Measurements from ENCODE around the gene RALGAPA2.

RALGAPA2 gene

GRCh38 chr20:20720158-20720557 lies 7.7 kb upstream of the RALGAPA2 start:
- no peak for DNase-seq

GRCh38 chr20:20719411-20719810 lies 7.0 kb upstream of the RALGAPA2 start:
- DNase-seq, result no peak

GRCh38 chr20:20713244-20713765 lies 861 bp upstream of the RALGAPA2 start:
- peak in 1 of 2 experiments; percentile 14 for DNase-seq

- DNase-seq, result peak in 1 of 2 experiments; percentile 62
Measured at GRCh38 chr20:20712004-20712473, 405 bp downstream of the RALGAPA2 start.

- peak; percentile 19 to 35 for DNase-seq
Measured at GRCh38 chr20:20711413-20711812, 1.0 kb downstream of the RALGAPA2 start.

GRCh38 chr20:20710443-20711315 lies 1.8 kb downstream of the RALGAPA2 start:
- peak; percentile 26 to 56 for DNase-seq

GRCh38 chr20:20709887-20710286 lies 2.6 kb downstream of the RALGAPA2 start:
- DNase-seq, result no peak

- no peak for DNase-seq
Measured at GRCh38 chr20:20706285-20706684, 6.2 kb downstream of the RALGAPA2 start.

GRCh38 chr20:20702330-20703245 lies 9.9 kb downstream of the RALGAPA2 start:
- DNase-seq, result no peak

- no peak for DNase-seq
Measured at GRCh38 chr20:20699917-20700316, 12.5 kb downstream of the RALGAPA2 start.

GRCh38 chr20:20699144-20699543 lies 13.3 kb downstream of the RALGAPA2 start:
- no peak for DNase-seq

- no peak for DNase-seq
Measured at GRCh38 chr20:20697325-20697845, 15.1 kb downstream of the RALGAPA2 start.

- no peak for DNase-seq
Measured at GRCh38 chr20:20695250-20695816, 17.1 kb downstream of the RALGAPA2 start.

GRCh38 chr20:20694591-20694990 lies 17.9 kb downstream of the RALGAPA2 start:
- no peak for DNase-seq

- no peak for DNase-seq
Measured at GRCh38 chr20:20692587-20692986, 19.9 kb downstream of the RALGAPA2 start.

- DNase-seq, result no peak
Measured at GRCh38 chr20:20691477-20692235, 20.8 kb downstream of the RALGAPA2 start.

- no peak for DNase-seq
Measured at GRCh38 chr20:20690676-20691476, 21.6 kb downstream of the RALGAPA2 start.

- no peak for DNase-seq
Measured at GRCh38 chr20:20687319-20687718, 25.1 kb downstream of the RALGAPA2 start.

GRCh38 chr20:20685635-20686034 lies 26.8 kb downstream of the RALGAPA2 start:
- peak in 1 of 2 experiments; percentile 8 for DNase-seq

GRCh38 chr20:20683481-20684321 lies 28.7 kb downstream of the RALGAPA2 start:
- DNase-seq, result no peak
